ENCODE measurements around the gene PRR20G. TPM values are rescaled to one million over a fixed set of nuclear protein-coding genes. Genes with fewer than 3 reads are reported as not detected.

The PRR20G gene
- polyA plus RNA-seq, 2 of the 4 experiments (the other 2 are of a cell fraction), result not detected

DNA sequence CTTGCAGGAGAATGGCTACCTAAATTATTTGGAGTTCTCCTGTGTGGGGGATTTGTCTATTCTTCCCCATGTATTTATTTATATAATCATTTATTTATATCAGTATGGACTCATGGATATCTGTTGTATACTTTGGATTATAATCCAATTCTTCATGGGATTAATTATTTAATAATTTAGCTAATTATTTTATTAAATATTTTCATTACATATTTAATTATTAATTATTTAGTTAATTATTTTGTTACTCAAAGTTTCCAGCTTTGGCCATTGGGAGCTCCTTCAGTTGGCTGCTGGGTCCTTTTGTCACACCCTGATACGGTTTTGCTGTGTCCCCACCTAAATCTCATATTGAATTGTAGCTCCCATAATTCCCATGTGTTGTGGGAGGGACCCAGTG lies 3.3 kb upstream of the PRR20G start (continued):
- TF ChIP-seq, protein P1, sequence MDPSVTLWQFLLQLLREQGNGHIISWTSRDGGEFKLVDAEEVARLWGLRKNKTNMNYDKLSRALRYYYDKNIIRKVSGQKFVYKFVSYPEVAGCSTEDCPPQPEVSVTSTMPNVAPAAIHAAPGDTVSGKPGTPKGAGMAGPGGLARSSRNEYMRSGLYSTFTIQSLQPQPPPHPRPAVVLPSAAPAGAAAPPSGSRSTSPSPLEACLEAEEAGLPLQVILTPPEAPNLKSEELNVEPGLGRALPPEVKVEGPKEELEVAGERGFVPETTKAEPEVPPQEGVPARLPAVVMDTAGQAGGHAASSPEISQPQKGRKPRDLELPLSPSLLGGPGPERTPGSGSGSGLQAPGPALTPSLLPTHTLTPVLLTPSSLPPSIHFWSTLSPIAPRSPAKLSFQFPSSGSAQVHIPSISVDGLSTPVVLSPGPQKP (IDR thresholded peaks at IDR 0.05; ENCODE audit: low read depth, low read length), result no peak
- no peak for TF ChIP-seq GATA3 (IDR thresholded peaks at IDR 0.05; ENCODE audit: borderline replicate concordance)
- TF ChIP-seq, protein P2, sequence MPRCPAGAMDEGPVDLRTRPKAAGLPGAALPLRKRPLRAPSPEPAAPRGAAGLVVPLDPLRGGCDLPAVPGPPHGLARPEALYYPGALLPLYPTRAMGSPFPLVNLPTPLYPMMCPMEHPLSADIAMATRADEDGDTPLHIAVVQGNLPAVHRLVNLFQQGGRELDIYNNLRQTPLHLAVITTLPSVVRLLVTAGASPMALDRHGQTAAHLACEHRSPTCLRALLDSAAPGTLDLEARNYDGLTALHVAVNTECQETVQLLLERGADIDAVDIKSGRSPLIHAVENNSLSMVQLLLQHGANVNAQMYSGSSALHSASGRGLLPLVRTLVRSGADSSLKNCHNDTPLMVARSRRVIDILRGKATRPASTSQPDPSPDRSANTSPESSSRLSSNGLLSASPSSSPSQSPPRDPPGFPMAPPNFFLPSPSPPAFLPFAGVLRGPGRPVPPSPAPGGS (IDR thresholded peaks at IDR 0.05), result no peak

DNA sequence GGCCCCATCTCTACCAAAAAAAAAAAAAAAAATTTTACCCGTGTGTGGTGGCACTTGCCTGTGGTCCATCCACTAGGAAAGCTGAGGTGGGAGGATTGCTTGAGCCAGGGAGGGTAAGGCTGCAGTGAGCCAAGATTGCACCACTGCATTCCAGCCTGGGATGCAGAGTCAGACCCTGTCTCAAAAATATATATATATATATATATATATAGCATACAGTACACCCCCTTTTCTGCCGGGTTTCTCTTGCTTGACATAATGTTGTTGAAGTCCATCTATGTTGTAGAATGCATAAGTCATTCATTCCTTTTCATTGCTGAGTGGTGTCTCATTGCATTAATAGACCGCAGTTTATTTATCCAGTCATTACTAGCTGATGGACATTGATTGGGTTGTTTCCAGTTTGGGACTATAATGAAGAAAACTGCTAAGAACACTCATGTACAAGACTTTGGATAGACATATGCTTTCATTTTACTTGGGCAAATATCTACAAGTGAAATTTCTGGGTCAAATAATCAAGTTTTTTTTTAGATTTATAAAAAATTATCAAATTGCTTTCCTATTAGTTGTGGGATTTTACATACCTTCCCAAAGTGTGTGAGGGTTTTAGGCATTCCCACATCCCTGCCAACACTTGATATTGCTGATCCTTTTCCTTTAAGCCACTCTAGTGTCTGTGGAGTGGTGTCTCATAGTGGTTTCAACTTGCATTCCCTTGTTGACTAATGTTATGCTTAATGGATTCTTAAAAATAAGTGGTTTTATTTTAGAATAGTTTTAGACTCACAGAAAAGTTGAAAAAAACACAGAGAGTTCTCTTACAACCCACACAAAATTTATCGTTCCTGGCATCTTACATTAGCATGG lies 2.1 kb upstream of the PRR20G start:
- no peak for ATAC-seq
- no peak for FAIRE-seq
- no peak for DNase-seq (ENCODE audit: low read depth in 1 of 2, low spot score in 1 of 2)
- no peak for TF ChIP-seq JUNB (IDR thresholded peaks at IDR 0.05)
- no peak for TF ChIP-seq TP53 (CRISPR knock-in tag; IDR thresholded peaks at IDR 0.05)
- TF ChIP-seq ZNF302 (CRISPR knock-in tag; IDR thresholded peaks at IDR 0.05), result no peak
- TF ChIP-seq, protein P3, sequence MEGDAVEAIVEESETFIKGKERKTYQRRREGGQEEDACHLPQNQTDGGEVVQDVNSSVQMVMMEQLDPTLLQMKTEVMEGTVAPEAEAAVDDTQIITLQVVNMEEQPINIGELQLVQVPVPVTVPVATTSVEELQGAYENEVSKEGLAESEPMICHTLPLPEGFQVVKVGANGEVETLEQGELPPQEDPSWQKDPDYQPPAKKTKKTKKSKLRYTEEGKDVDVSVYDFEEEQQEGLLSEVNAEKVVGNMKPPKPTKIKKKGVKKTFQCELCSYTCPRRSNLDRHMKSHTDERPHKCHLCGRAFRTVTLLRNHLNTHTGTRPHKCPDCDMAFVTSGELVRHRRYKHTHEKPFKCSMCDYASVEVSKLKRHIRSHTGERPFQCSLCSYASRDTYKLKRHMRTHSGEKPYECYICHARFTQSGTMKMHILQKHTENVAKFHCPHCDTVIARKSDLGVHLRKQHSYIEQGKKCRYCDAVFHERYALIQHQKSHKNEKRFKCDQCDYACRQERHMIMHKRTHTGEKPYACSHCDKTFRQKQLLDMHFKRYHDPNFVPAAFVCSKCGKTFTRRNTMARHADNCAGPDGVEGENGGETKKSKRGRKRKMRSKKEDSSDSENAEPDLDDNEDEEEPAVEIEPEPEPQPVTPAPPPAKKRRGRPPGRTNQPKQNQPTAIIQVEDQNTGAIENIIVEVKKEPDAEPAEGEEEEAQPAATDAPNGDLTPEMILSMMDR (IDR thresholded peaks at IDR 0.05), result no peak
- TF ChIP-seq RCOR1 (IDR thresholded peaks at IDR 0.05; ENCODE audit: low read depth, low read length), result no peak
- TF ChIP-seq, protein P4, sequence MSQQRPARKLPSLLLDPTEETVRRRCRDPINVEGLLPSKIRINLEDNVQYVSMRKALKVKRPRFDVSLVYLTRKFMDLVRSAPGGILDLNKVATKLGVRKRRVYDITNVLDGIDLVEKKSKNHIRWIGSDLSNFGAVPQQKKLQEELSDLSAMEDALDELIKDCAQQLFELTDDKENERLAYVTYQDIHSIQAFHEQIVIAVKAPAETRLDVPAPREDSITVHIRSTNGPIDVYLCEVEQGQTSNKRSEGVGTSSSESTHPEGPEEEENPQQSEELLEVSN (IDR thresholded peaks at IDR 0.05; ENCODE audit: borderline replicate concordance, low read depth), result no peak
- TF ChIP-seq, protein P5, sequence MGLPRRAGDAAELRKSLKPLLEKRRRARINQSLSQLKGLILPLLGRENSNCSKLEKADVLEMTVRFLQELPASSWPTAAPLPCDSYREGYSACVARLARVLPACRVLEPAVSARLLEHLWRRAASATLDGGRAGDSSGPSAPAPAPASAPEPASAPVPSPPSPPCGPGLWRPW (IDR thresholded peaks at IDR 0.05), result no peak
- no peak for TF ChIP-seq NFE2L2 (conservative IDR thresholded peaks at IDR 0.05; ENCODE audit: low read length)
- TF ChIP-seq ZC3H11A (IDR thresholded peaks at IDR 0.05), result no peak
- no peak for TF ChIP-seq BHLHE40 (IDR thresholded peaks at IDR 0.05; ENCODE audit: low read depth, low read length)
- TF ChIP-seq MAFK (IDR thresholded peaks at IDR 0.05; ENCODE audit: partially characterized antibody), result no peak
- TF ChIP-seq, protein P1 (IDR thresholded peaks at IDR 0.05; ENCODE audit: low read depth, low read length), result no peak
- Histone ChIP-seq H3K27ac (no peak overlapping the region), H3K4me3 (no peak overlapping the region), H3K4me2 (no peak overlapping the region), H3K4me1 (no peaks in the 10 kb centered on the region), H3K9me3 (no peaks in the 10 kb centered on the region)
- WGBS (ENCODE audit: missing lambda C conversion rate), result 41% methylated on average over 4 of the region's 4 CpGs
- ChIA-PET CTCF (interaction anchor here (0.6 to 0.7 kb wide), 3 partner anchors 14 to 186 kb away, joined by 3 read pairs; no protein-coding TSS in a partner anchor), POLR2A (no interaction called here)

DNA sequence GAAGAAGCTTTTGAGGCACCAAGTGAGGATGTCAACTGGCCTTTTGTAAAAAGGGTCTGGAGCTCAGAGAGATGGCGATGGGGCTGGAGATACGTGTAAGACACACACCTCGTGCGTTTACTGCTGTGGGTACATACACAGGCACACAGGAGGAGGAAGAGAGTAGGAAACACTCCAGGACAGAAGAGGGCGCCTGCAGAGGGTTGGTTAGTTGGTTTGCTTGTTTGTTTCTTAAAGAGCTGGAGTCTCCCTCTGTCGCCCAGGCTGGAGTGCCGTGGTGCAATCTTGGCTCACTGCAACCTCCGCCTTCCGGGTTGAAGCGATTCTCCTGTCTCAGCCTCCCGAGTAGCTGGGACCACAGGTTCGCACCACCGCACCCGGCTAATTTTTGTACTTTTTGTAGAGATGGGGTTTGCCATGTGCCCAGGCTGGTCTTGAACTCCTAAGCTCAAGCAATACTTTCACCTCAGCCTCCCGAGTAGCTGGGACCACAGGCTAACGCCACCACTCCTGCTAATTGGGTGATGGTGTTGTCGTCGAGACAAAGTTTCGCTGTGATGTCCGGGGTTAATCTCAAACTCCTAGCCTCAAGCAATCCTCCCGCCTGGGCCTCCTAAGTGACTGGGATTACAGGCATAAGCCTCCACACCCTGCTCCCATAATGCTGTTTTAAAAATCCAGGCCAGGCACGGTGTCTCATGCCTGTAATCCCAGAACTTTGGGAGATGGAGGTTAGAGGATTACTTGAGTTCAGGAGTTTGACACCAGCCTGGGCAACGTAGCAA lies 1.3 kb upstream of the PRR20G start:
- peak in 1 of 2 experiments; percentile 18 for DNase-seq (ENCODE audit: low read depth in 1 of 2, low spot score in 1 of 2)
- H3K4me1 ChIP-seq, result no peaks in the 10 kb centered on the region
- CTCF ChIA-PET, result interaction anchor here (0.6 to 0.7 kb wide), 2 partner anchors 15 to 185 kb away, joined by 3 read pairs; no protein-coding TSS in a partner anchor
- ATAC-seq, result peak in 1 of 2 experiments; percentile 44; a peak in 1 of 6 replicates
- WGBS (ENCODE audit: missing lambda C conversion rate), result 69% methylated on average over 23 of the region's 23 CpGs
- TF ChIP-seq ESRRA (IDR thresholded peaks at IDR 0.05; ENCODE audit: borderline replicate concordance, low read length) (no peak), ZC3H11A (IDR thresholded peaks at IDR 0.05) (no peak), GATA3 (IDR thresholded peaks at IDR 0.05; ENCODE audit: borderline replicate concordance) (no peak), RAD21 (conservative IDR thresholded peaks at IDR 0.05 in 1 of 2, IDR thresholded peaks at IDR 0.05 in 1 of 2) (no peak), POLR2A (IDR thresholded peaks at IDR 0.05; ENCODE audit: low read length) (no peak), MAFK (IDR thresholded peaks at IDR 0.05; ENCODE audit: partially characterized antibody) (no peak), RCOR1 (IDR thresholded peaks at IDR 0.05; ENCODE audit: low read depth, low read length) (no peak), KDM1A (IDR thresholded peaks at IDR 0.05; ENCODE audit: low read depth) (no peak), EHF (CRISPR knock-in tag; IDR thresholded peaks at IDR 0.05) (no peak), POLR2AphosphoS2 (conservative IDR thresholded peaks at IDR 0.05; ENCODE audit: low read length) (no peak), PHF8 (IDR thresholded peaks at IDR 0.05; ENCODE audit: borderline replicate concordance, low read depth) (no peak), SMC3 (IDR thresholded peaks at IDR 0.05) (no peak)
- TF ChIP-seq, protein P5 (IDR thresholded peaks at IDR 0.05), result no peak
- TF ChIP-seq, protein P6, sequence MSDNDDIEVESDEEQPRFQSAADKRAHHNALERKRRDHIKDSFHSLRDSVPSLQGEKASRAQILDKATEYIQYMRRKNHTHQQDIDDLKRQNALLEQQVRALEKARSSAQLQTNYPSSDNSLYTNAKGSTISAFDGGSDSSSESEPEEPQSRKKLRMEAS (IDR thresholded peaks at IDR 0.05), result no peak
- H3K27ac ChIP-seq, result no peak overlapping the region
- H3K9me3 ChIP-seq, result no peaks in the 10 kb centered on the region
- FAIRE-seq, result no peak
- POLR2A ChIA-PET, result no interaction called here
- H3K4me3 ChIP-seq, result no peak overlapping the region
- no peak overlapping the region for H3K4me2 ChIP-seq

Measured in A549 (cell line).